Activated CD8-positive, alpha-beta memory T cell treated with anti-CD3 and anti-CD28 coated beads, Interleukin-2, amount 50 U/mL, for 24 hours (primary cell): ENCODE measurements around the gene DCLRE1C.
"Not testable (repeated sequence)": the region's sequence is repeated elsewhere in the genome, so short reads cannot be mapped to it uniquely, and the experiment has no call there.

Experiments
- DNase-seq: peaks from one replicate; pipeline ENCODE4 v3.0.0-alpha.2; 2020; ENCODE audit errors: extremely low read depth

DCLRE1C gene

DNA sequence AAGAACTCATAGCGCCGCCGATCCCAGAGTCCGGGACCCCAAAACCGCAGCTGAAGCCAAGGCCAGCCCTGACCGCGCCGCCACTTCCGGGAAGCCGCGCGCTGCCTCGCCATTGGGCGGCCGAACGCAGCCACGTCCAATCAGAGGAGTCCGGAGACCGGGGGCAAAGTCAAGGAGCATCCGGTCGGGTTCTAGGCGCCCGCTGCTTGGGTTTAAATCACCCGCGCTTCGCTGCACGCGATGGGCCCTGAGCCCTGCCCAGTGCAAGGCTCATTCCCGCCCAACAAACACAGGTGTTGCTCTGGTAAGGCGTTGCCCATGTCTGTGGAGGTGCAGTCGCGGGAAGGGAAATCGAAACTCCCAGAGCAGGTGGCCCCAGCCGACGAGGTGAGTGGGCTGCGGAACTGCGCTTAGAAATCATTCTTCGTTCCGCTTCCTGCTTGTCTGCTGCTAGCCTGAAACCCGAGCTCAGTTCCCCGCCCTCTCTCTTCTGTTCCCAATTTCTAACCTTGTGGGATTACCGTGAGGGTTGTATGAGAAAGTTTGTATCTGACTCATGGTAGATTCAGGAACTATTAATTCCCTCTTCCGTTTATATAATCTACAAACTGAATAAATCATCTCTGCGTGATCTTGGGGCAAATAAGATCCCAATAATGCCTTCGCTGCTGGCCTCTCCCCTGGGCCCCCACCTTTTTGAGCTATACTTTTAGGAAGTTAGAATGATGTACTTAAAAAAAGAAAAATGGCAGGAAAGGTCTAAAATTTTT is at the start of gene DCLRE1C:
Gene DCLRE1C (minus strand): TSS at position 96 of the 770 bp plus-strand sequence. CDS start 86 bp downstream, at position 10.
- DNase-seq, result peak; percentile 62

DNA sequence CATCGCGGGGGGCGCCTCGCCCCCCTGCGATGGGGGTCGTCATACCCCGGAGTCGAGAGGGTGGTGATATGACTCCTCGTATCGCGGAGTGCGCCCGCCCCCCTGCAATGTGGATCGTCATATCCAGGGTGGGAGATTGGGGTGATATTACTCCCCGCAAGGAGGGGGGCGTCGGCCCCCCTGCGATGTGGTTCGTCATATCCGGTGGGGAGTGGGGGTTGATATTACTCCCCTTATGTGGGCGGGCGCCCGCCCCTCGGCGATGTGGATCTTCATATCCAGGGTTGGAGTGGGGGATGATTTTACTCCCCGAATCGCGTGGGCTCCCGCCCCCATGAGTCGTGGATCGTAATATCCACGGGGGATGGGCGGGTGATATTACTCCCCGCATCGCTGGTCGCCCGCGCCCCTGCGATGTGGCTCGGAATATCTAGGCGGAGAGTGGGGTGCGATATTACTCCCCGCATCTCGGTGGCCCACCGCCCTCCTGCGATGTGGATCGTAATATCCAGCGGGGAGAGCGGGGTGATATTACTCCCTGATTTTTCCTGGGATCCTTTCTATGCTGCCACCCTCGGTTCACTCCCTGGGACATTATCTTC is 42.2 kb upstream of the DCLRE1C start:
- DNase-seq, result no peak

DNA sequence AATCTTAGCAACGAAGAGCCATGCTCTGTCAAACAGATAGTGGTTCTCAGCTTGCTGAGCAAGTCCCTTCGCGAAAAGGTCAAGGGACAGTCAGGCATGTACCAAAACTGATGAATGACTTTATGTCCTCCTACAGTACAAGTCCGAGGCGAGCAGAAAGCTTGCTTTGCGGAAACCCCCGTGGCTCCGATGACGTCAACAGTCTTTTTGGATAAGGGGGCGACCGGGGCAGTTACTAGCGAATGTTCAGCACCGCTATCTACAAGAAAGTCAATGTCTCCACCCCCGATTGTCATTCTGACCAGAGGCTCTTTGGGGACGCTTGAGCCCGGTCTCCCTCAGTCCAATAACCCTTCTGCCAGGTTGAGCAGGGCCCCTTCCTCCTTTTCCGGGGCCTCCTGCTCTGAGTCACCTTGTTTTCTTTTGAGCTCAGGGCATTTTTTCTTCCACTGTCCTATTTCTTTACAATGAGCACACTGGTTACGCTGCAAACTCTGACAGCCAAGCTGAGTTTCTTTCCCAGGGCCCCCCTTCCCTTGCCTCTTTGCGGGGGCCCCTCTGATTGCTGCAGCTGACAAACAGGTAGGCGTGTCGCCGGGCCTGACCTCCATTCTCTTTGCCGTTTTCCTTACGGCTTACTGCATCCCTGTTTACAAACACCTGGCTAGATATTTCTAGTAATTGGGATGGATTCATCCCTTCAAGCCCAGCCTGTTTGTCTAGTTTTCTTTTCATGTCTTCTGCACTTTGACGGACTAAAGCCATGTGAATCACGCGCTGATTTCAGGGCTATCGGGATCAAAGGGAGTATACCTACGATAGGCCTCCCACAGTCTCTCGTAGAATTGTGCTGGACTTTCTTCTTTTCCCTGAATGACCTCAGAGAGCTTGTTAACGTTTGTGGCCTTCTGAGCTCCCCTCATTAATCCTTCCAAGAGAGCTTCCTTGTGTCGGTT is 39.9 kb upstream of the DCLRE1C start:
- not testable (repeated sequence) for DNase-seq

DNA sequence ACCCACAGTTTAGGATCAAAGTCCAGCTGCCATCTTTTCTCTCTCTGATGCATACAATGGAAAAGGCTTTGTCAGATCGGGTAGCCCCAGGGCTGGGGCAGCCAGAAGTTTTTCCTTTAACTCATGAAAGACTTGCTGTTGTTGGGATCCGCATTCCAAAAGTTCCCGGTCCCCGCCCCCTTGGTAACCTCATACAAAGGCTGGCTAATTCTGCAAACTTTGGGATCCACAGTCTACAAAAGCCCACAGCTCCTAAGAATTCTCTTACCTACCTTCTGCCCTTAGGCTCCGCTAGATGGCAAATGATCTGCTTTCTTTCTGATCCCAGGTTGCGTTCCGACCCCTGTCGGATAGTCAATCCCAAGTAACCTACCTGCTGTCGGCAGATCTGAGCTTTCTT is 38.4 kb upstream of the DCLRE1C start:
- DNase-seq, result not testable (repeated sequence)

DNA sequence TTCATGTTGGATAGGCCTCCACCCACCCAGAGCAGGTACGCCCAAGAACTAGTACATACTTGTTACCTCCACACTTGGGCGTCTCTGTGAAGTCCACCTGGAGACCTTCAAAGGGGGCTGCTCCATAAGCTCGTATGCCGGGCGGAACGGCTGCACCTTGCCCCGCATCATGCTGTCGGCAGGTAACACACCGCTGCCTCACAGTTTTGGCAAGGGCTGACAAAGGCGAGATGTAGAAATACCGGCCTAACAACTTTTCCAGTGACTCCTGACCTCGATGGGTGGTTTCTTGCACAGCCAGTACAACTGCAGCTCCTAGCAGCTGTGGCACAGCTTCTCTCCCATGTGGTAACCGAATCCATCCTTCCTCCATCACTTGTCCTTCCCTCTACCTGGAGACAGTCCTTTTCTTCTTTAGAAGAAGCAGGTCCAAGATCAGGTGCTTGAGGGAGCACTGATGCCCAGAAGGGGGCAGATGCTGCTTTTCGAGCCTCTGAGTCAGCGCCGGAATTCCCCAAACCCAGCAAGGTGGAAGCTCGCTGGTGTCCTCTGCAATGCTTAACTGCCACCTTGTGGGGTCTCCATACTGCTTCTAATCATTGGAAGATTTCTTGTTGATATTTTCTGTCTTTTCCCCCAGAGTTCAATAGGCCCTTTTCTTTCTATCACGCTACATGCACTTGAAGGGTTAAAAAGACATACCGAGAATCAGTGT is 37.3 kb upstream of the DCLRE1C start:
- DNase-seq, result peak; percentile 30

DNA sequence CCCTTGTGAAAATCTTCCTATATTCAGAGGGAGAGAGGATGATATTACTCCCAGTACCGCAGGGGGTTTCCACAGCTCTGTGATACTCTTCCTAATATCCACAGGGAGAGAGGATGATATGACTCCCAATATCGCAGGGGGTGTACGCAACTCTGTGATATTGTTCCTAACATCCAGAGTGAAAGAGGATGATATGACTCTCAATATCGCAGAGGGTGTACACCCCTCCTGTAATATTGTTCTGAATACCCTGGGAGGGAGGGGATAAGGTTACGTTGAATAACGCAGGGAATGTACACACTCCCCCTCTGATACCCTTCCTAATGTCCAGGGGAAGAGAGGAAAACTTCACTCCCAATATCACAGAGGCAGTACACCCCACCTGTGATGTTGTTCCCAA is 35.7 kb upstream of the DCLRE1C start:
- DNase-seq, result not testable (repeated sequence)

DNA sequence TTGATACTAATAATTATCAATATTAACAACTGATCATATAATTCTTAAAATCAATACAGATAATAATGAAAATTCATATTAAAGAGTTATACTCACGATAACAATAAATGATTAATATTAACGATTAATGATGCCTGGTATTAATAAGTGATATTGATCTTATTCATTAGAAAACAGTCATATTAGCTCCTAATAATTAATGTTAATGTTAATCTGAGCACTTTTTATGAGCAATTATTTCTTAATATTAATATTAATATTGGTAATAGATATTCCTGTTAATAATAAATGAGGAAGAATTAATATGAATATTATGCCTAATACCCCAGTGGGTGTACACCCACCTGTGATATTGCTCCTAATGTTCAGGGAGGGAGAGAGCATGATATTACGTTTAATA is 28.8 kb upstream of the DCLRE1C start:
- DNase-seq, result no peak

DNA sequence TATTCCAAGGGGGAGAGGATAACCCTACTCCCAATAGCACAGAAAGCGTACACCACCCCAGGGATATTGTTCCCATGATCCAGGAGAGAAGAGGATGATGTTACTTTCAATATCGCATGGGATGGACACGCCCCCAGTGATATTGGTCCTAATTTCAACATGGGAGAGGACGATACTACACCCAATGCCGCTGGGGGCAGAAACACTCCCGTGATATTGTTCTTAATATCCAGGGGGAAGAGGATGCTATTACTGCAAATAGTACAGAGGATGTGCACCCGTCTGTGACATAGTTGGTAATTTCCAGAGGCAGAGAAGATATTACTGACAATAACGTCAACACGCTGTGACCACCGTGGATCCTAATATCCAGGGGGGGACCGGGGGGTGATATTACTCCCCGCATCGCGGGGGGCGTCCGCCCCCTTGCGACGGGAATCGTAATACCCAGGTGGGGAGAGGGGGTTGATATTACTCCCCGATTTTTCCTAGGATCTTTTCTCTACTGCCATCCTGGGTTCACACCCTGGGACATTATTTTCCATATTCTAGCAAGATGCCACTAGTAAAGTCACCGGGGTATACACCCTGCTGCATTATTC is 21.9 kb upstream of the DCLRE1C start:
- DNase-seq, result no peak

DNA sequence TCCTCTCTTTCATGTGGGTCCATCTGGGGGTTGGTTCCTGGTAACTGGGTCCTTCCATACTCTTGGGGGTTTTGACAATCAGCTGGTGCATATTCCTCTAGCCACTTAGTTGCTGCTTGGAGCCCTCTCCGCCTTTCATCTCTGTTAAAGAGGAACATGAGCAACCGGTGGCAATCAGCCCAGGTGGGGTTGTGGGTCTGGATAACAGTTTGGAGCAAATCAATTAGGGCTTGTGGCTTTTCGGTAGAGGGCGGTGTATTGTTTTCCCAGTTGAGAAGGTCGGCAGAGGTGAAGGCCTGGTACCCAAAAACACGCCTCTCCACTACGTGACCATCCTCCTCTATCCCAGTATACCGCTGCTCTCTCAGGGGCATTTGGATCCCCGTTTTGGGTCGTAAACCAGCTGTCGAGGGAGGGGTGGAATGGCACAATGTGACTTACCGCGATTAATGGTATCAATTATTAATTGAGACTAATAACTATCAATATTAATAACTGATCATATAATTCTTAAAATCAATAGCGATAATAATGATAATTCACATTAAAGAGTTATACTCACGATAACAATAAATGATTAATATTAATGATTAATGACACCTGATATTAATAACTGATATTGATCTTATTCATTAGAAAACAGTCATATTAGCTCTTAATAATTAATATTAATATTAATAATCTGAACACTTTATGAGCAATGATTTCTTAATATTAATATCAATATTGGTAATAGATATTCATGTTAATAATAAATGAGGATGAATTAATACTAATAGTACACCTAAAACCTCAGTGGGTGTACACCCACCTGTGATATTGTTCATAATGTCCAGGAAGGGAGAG is 20.5 kb upstream of the DCLRE1C start:
- not testable (repeated sequence) for DNase-seq

DNA sequence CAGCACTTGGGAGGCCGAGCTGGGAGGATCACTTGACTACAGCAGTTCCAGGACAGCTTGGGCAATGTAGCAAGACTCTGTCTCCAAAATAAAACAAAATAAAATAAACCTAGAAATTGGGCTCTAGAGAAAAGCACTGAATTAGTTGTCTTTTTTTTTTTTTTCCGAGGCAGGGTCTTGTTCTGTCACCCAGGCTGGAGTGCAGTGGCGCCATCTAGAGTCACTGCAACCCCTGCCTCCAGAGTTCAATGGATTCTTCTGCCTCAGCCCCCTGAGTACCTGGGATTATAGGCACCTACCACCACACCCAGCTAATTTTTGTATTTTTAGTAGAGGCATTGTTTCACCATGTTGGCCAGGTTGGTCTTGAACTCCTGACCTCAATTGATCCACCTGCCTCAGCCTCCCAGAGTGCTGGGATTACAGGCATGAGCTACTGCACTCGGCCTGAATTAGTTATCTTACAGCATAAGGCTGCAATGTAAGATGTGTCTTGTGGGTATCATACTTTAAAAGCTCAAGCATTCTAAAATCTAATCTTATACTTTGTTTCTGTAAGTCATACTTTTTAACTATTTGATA is 18.1 kb upstream of the DCLRE1C start:
- no peak for DNase-seq

DNA sequence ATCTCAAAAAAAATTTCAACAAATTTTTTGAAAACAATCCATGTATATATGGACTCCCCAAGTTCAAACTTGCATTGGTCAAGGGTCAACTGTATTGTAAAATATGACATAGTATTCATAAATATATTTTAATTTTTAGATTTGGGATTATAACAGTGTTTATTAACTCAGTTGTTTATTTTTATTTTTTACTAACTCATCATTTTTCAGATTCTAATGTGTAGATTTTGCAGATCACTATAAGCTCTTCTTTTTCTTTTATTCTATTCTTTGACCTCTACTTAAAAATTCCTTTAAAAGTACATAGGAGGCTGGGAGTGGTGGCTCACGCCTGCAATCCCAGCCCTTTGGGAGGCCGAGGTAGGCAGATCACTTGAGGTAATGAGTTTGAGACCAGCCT is 14.0 kb upstream of the DCLRE1C start:
- DNase-seq, result no peak

DNA sequence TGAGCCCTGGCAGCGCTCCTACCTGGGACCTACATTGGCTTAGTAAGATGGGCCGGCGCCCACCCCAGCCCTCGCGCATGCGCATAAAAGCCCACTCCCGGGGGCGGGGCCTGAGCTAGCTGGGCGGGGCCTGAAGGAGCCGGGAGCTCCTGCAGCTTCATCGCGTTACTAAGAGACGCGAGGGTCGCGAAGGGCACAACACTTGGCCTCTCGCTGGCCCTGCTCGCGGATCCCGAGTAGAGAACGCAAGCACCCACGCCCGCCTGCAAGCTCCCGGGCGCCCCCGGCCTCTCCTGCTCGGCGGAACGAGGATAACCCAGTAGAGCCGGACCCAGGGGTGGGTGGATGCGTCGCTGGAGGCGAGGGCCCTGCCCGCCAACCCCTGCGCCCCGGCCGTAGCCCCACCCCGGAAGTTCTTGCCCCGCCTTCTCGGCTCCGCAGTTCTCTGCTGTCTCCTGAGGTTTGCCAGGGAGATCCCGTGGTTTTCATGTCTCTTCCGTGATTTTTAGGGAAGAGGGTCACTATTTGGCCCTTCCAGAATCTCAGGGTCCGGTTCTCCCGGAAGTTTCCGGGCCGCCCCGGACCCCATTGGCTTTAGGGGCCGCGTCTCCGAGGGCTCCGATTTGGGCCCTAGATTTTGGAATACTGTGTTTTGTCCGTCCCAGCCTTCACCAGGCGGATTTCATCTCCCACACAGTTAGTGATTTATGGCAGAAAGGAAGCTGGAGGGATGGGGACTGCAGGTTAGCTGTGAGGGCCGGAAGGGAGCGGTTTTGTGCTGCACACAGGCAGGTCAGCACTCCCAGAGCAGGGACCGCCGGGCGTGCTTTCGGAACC is 5.5 kb upstream of the DCLRE1C start, which contains the start of gene MEIG1:
Gene MEIG1 (plus strand): TSS at position 168 of the 837 bp plus-strand sequence. CDS start 7,081 bp downstream, outside the sequence.
- peak; percentile 87 for DNase-seq

DNA sequence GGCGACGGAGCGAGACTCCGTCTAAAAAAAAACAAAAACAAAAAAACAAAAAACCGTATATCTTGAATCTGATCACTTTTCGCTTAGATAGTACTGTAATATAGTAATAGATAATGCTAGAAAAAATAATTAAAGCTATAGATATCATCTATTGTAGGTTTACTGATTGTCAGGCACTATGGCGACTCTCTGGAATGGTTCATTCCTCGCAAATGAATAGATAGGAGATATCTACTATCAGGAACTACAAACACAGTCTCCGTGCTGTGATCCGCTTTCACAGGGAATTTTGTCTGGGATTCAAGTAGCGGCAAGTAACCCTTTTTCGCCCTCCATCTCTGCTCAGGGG is 5.0 kb upstream of the DCLRE1C start:
- no peak for DNase-seq

DNA sequence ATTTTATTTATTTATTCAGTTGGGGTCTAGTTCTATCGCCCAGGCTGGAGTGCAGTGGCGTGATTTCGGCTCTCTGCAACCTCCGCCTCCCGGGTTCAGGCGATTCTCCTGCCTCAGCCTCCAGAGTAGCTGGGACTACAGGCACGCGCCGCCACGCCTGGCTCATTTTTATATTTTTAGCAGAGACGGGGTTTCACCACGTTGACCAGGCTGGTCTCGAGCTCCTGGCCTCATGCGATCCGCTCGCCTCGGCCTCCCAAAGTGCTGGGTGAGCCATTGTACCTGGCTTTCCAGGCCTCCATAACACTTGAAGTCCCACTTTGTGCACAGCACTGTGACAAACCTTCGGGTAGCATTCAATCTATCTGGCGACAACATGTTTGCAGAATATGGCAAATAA is 1.0 kb upstream of the DCLRE1C start:
- no peak for DNase-seq

DNA sequence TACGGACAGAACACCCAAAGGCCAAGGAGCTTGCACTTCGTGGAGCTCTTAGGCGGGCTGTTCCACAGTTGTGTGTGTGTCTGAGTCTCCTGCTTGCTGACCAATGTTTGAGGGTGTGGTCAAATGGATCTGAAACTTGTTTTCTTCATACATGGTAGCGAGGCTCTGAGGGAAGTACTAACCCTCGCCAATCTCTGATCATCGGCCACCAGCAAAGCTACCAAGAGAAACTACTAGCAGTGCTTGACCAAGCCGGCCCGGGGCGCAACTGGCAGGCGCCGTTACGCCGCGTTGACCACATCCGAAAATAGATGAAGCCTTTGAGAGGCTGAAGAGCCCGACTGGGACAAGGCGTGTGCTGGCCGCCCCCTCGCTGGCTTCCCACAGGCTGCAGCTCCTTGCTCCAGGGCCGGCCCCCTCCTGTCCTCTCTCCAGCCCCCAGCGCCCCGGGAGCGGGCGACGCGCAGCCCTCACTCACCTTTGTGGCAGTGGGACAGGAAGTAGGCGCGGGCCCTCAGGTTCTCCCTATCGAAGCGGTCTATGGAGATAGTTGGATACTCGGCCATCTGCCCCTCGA is 384 bp downstream of the DCLRE1C start:
- DNase-seq, result no peak

DNA sequence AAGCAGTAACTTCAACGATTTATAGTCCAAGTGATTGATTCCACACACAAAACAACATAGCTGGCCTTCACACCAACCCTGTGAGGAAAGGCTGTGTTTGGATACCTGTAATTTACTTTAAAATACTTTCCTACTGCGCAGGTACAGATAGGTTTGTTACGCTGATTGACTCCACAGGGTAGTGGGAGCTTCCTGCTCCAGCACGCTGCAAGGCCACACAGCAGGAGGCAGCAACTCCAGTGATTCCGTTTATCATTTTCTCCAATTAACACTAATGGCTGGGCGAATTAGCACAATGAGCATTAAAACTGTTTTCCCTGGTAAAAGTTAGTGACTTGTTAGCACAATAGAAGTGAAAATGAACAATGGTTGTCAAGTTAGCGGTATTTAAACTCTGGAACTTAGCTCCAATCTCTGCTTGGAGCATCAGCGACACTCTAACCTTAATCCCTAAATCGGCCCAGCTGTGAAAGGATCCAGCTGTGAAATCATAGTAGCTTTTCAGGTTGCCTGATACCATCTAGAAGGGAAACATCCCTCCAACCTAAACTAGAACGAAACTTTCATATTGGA is 959 bp downstream of the DCLRE1C start:
- DNase-seq, result no peak

DNA sequence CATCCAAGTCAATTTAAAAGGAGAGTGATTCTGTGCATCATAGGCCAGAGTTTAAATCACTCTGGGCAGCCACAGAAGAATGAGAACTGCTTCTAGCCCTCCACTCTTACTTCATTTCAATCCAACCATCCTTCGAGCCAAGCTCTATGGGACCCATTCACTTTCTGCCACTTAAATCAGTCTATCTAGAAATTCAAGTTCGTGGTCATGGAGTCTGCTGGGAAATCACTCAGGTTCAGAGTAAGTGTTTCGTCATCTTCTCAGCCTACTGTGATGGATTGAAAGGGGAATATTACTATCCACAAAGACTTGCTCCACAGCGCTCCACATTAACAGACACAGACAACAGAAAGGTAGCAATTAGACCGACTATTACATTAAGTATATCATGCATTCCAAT is 4.6 kb downstream of the DCLRE1C start:
- no peak for DNase-seq

DNA sequence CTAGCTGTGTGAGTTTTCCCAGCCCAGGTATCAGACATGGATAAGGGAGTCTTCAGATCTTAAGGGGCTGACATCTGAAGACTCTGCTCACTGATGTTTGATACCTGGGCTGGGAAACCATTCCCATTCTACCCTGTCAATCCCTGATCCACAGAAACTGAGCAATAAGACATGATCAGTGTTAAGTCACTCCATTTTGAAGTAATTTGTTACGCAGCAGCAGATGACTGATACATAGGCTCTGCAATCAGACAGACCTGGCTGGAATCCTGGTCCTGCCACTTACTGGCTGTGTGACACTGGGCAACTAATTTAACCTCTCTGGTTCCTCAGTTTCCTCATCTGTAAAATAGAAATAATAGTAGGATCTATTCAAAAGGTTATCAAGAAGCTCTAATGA is 6.6 kb downstream of the DCLRE1C start:
- DNase-seq, result no peak
